Fibroblast of skin of left biceps (primary cell): ENCODE data around the gene EIF3K.

Experiments
- DNase-seq, 2 experiments: peaks; one replicate each; pipeline ENCODE4 v3.0.0-alpha.2; 2013; ENCODE audit warnings: low read depth in 2 of 2

Gene EIF3K

GRCh38 chr19:38649305-38650171, 30.6 kb downstream of the EIF3K start:
- DNase-seq = no peak

- no peak for DNase-seq
These were observed 31.3 kb downstream of the EIF3K start for GRCh38 chr19:38650172-38650775.

GRCh38 chr19:38650911-38651584, 32.1 kb downstream of the EIF3K start:
- no peak for DNase-seq

- no peak for DNase-seq
These were observed 34.1 kb downstream of the EIF3K start for GRCh38 chr19:38653028-38653571.

GRCh38 chr19:38654628-38655055, 35.7 kb downstream of the EIF3K start:
- no peak for DNase-seq

GRCh38 chr19:38655148-38655824, 36.3 kb downstream of the EIF3K start:
- no peak for DNase-seq

- DNase-seq = no peak
These were observed 37.4 kb downstream of the EIF3K start for GRCh38 chr19:38656171-38656981.

GRCh38 chr19:38657633-38658222, 38.7 kb downstream of the EIF3K start:
- DNase-seq = no peak

- peak; percentile 99 to 100 for DNase-seq
These were observed 39.7 kb downstream of the EIF3K start for GRCh38 chr19:38658462-38659306.

GRCh38 chr19:38660724-38661123, 41.7 kb downstream of the EIF3K start:
- DNase-seq = no peak

- no peak for DNase-seq
These were observed 42.1 kb downstream of the EIF3K start for GRCh38 chr19:38661136-38661535.

- no peak for DNase-seq
These were observed 43.0 kb downstream of the EIF3K start for GRCh38 chr19:38661996-38662395.

GRCh38 chr19:38662537-38663155, 43.7 kb downstream of the EIF3K start:
- DNase-seq = no peak

GRCh38 chr19:38663156-38663651, 44.2 kb downstream of the EIF3K start:
- DNase-seq = no peak

GRCh38 chr19:38663957-38664502, 45.0 kb downstream of the EIF3K start:
- no peak for DNase-seq

GRCh38 chr19:38664503-38665211, 45.7 kb downstream of the EIF3K start:
- no peak for DNase-seq

- DNase-seq = no peak
These were observed 46.4 kb downstream of the EIF3K start for GRCh38 chr19:38665219-38665931.
